RWPE1 (cell line): ENCODE measurements around the gene GAPDHS.

Experiments
- CTCF ChIA-PET: fragments of 350-600 bp; sonication (Branson Sonifier 250); formaldehyde crosslinking; extraction: SDS; loops from one replicate; lab custom pipeline; 2021; lab: Yijun Ruan, JAX
- POLR2A ChIA-PET: fragments of 400-600 bp; formaldehyde crosslinking; extraction: SDS; loops from one replicate; lab custom pipeline; 2020; ENCODE audit warnings: antibody characterized with exemption; ENCODE audit not compliant: low non-redundant PET; lab: Yijun Ruan, JAX
- DNase-seq: peaks from one replicate; pipeline ENCODE4 v3.0.0; 2012; ENCODE audit warnings: low spot score
- H3K27ac ChIP-seq: fragments of 450-650 bp; 2 replicates; pipeline ENCODE4 v1.5.1; 2017
- TF ChIP-seq, protein P1 (sequence below): fragments of 450-650 bp; conservative IDR thresholded peaks from 2 replicates; pipeline ENCODE4 v1.5.1; 2017; ENCODE audit warnings: low read depth, mild to moderate bottlenecking

The GAPDHS gene

GRCh38 chr19:35491836-35492360, 41.4 kb upstream of the GAPDHS start:
- no peak overlapping the region for H3K27ac ChIP-seq
- no peak for DNase-seq
- ChIA-PET CTCF (interaction anchor here (0.8 kb wide), 1 partner anchor 23 kb away, joined by 3 read pairs; no protein-coding TSS in a partner anchor), POLR2A (no interaction called here)
- TF ChIP-seq, protein P1, sequence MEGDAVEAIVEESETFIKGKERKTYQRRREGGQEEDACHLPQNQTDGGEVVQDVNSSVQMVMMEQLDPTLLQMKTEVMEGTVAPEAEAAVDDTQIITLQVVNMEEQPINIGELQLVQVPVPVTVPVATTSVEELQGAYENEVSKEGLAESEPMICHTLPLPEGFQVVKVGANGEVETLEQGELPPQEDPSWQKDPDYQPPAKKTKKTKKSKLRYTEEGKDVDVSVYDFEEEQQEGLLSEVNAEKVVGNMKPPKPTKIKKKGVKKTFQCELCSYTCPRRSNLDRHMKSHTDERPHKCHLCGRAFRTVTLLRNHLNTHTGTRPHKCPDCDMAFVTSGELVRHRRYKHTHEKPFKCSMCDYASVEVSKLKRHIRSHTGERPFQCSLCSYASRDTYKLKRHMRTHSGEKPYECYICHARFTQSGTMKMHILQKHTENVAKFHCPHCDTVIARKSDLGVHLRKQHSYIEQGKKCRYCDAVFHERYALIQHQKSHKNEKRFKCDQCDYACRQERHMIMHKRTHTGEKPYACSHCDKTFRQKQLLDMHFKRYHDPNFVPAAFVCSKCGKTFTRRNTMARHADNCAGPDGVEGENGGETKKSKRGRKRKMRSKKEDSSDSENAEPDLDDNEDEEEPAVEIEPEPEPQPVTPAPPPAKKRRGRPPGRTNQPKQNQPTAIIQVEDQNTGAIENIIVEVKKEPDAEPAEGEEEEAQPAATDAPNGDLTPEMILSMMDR = no peak

DNA sequence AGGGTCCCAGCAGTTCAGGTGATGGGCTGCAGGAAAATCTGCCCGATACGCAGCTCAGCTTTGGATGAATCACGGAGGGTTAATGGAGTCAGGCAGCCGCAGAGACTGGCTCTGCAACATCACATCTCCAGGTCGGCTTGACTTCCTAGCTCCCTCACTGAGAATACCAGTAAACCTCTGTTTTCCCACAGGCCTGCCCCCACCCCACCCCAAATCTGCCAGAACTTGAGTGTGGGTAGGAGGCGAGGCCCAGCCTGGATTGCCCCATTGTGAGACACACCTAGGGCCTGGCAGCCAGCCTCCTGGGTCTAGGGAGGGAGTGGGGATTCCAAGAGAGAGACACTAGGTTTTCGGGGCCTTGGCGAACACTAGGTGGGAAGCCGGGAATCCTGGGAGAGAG, 39.3 kb upstream of the GAPDHS start:
- no peak overlapping the region for H3K27ac ChIP-seq

GRCh38 chr19:35495107-35496064, 37.9 kb upstream of the GAPDHS start:
- TF ChIP-seq, protein P1 = peak; percentile 90
- DNase-seq = peak; percentile 79
- no peak overlapping the region for H3K27ac ChIP-seq
- POLR2A ChIA-PET = interaction anchor here (0.6 kb wide), 1 partner anchor 9 kb away, joined by 3 read pairs; no protein-coding TSS in a partner anchor
- CTCF ChIA-PET = interaction anchor here (0.6 to 1.9 kb wide), 22 partner anchors 9 to 885 kb away, joined by 3 to 23 read pairs (median 5); partner anchors contain the start of genes DMKN and FFAR3

More for the DNA sequence above, 39.3 kb upstream of the GAPDHS start:
- DNase-seq = no peak
- ChIA-PET CTCF (interaction anchor here (1.5 kb wide), 1 partner anchor 141 kb away, joined by 6 read pairs; no protein-coding TSS in a partner anchor), POLR2A (no interaction called here)
- TF ChIP-seq, protein P1 = no peak

DNA sequence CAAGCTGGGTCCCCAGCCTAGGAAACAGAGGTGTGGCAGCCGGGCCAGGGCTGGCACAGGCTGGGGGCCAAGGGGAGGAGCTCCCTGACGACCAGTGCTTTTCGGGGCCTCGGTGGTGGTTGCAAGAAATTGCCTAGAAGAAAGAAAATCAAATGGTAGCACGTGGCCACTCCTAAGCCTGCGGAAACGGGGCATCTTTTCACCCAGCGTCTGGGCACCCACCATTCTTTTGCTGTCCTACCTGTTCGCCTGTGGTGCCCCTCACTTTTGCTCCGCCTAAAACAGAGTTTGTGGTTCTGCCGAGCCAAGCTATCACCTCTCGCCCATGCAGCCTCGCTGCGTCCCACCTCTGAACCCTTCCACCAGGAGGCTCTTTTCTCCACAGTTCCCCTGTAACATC, 35.9 kb upstream of the GAPDHS start:
- DNase-seq = no peak
- TF ChIP-seq, protein P1 = no peak

GRCh38 chr19:35498220-35498619, 35.0 kb upstream of the GAPDHS start:
- POLR2A ChIA-PET = no interaction called here
- TF ChIP-seq, protein P1 = no peak
- no peak overlapping the region for H3K27ac ChIP-seq
- CTCF ChIA-PET = interaction anchor here (0.7 to 1.1 kb wide), 2 partner anchors 8 to 12 kb away, joined by 3 to 4 read pairs; no protein-coding TSS in a partner anchor
- no peak for DNase-seq

More for the DNA sequence above, 35.9 kb upstream of the GAPDHS start:
- ChIA-PET POLR2A (no interaction called here), CTCF (interaction anchor here (1.1 kb wide), 1 partner anchor 9 kb away, joined by 4 read pairs; no protein-coding TSS in a partner anchor)
- H3K27ac ChIP-seq = no peak overlapping the region

DNA sequence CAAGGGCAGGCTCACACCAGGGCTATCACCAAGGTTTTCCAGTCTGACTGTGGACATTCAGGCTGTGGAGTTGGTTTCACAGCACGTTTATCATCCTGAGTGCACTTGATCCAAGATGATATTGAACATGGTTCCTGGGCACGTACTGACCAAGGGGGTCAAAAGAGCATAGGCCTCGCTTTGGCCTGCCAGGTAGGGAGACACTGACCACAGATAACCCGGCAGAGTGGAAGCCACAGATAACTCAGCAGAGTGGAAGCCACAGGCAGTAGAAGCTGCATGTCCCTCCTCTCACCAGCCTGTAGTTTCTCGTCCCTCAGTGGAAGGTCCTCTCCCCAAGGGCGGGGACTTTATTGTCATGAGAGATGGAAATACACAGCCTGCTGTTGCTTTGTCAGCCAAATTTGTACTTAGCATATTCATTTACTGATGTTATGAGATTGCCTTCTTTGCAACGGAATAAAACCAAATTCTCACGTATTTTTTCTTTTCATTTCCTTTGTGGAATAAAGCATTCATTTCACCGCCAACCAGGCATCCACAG, 34.2 kb upstream of the GAPDHS start:
- POLR2A ChIA-PET = interaction anchor here (0.6 kb wide), 1 partner anchor 1055 kb away, joined by 4 read pairs; no protein-coding TSS in a partner anchor
- CTCF ChIA-PET = no interaction called here
- no peak for DNase-seq
- H3K27ac ChIP-seq = no peak overlapping the region
- TF ChIP-seq, protein P1 = no peak
